Astrocyte (in vitro differentiated cells and primary cell): Measurements from ENCODE around the gene DDX31.

ENCODE experiments used
- CTCF ChIP-seq: IDR thresholded peaks from 2 replicates; pipeline ENCODE4 v1.5.1; 2011; ENCODE audit warnings: low read depth, mild to moderate bottlenecking, inconsistent platforms, low read length, moderate library complexity; ENCODE audit not compliant: insufficient read depth
- EZH2 ChIP-seq: IDR thresholded peaks from 2 replicates; pipeline ENCODE4 v1.6.1; 2012; ENCODE audit warnings: mild to moderate bottlenecking, low read length, inconsistent platforms; ENCODE audit not compliant: insufficient read depth

GRCh38 chr9:132717326-132717945, 47.7 kb upstream of the DDX31 start:
- TF ChIP-seq CTCF (no peak), EZH2 (no peak)
